VCaP (cell line): Measurements from ENCODE around the gene ZNF334.
A peak's percentile ranks its signal among the peaks of the same experiment; 100 is the strongest.

Source experiments
- H3K27ac ChIP-seq: fragments of 450-650 bp; 2 replicates; pipeline ENCODE4 v1.5.1; 2017
- CTCF ChIP-seq: fragments of 450-650 bp; conservative IDR thresholded peaks from 2 replicates; pipeline ENCODE4 v1.5.1; 2017; ENCODE audit warnings: mild to moderate bottlenecking, moderate library complexity

The ZNF334 gene

GRCh38 chr20:46545077-46545826 is 31.9 kb upstream of the ZNF334 start:
- no peak for TF ChIP-seq CTCF

GRCh38 chr20:46544576-46544975 is 31.2 kb upstream of the ZNF334 start:
- H3K27ac ChIP-seq: no peak overlapping the region
- TF ChIP-seq CTCF: peak; percentile 26; the same call in 1 of the 2 replicates

More at GRCh38 chr20:46545077-46545826, 31.9 kb upstream of the ZNF334 start:
- H3K27ac ChIP-seq: no peak overlapping the region

DNA sequence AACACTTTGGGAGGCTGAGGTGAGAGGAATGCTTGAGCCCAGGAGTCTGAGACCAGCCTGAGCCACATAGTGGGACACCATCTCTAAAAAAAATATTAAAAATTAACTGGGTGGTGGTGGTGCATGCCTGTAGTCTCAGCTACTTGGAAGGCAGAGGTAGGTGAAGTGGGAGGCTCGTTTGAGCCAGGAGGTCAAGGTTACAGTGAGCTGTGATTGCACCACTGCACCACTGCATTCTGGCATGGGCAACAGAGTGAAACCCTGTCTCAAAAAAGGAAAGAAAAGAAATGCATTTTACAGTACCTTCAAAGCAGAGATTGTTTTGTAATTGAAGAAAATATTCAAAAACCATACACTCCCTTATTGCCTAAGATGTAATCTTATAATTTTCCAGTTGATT is 30.6 kb upstream of the ZNF334 start:
- no peak for TF ChIP-seq CTCF
- H3K27ac ChIP-seq: no peak overlapping the region

DNA sequence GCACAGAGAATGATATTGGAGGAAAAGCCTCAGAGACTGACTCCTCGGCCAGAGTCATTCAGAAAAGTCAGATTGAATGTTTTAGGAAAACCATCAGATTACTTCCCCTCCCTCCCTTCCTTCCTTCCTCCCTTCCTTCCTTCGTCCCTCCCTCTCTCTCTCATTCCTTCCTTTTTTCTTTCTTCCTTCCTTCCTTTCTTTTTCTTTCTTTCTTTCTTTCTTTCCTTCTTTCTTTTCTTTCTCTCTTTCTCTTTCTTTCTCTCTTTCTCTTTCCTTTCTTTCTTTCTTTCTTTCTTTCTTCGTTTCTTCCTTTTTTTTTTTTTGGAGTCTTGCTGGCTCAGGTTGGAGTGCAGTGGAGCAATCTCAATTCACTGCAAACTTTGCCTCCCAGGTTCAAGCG is 29.7 kb upstream of the ZNF334 start:
- TF ChIP-seq CTCF: no peak
- no peak overlapping the region for H3K27ac ChIP-seq

GRCh38 chr20:46541229-46541935 is 28.0 kb upstream of the ZNF334 start:
- no peak for TF ChIP-seq CTCF
- H3K27ac ChIP-seq: no peak overlapping the region

DNA sequence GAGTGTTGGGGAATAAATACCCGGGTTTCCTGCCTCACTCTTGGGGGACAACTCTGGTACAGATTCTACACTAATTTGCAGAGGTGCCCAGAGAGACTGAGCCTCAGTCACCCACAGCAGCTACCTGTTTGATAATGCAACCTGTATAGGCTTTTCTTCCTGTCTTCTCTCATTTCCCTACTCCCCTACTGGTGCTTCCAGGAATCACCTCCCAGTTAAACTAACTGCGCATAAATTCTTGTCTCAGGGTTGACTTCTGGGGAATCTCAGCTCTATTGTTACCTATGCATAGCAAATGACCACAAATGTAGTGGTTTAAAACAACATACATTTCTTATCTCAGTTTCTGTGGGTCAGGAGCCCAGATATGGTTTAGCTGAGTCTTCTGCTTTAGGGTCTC is 25.8 kb upstream of the ZNF334 start:
- no peak overlapping the region for H3K27ac ChIP-seq
- TF ChIP-seq CTCF: no peak

DNA sequence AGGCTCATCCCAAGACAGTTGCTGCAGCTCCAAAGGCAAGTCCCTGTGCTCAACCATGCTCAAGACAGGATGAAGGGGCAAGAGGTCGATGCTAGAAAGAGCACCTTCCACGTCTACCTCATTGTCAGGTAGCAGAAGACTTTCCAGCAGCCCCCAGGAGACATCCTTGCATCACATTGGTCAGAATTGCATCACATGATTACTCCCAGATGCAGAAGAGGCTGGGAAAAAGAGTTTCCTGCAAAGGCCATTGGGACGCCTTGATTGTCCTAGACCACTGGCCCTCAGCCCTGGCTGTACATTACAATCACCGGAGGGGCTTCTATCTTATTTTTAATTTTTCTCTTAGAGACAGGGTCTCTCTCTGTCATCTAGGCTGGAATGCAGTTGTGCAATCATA is 17.3 kb upstream of the ZNF334 start:
- no peak overlapping the region for H3K27ac ChIP-seq
- TF ChIP-seq CTCF: no peak
